Ovary (tissue), 3 donors: Measurements from ENCODE around the gene S100A14.

ENCODE experiments used
- CTCF ChIP-seq, 3 donors: fragments of 450-650 bp in 2 of 3; fragments of 200-600 bp in 1 of 3; IDR thresholded peaks; one replicate each; pipeline versions ENCODE4 v1.5.1 to v1.8.0; 2016 to 2022; ENCODE audit warnings: antibody characterized with exemption in 3 of 3, mild to moderate bottlenecking in 1 of 3
- EP300 ChIP-seq: sonication (generic); formaldehyde crosslinking; IDR thresholded peaks from one replicate; pipeline ENCODE4 v1.6.1; 2017; ENCODE audit warnings: antibody characterized with exemption
- POLR2A ChIP-seq: fragments of 450-650 bp; IDR thresholded peaks from one replicate; pipeline ENCODE4 v1.6.1; 2017; ENCODE audit warnings: antibody characterized with exemption, mild to moderate bottlenecking, moderate library complexity
- donor health status: DM: no; HTN: no; CAD: no.

- TF ChIP-seq EP300, result no peak
- no peak for TF ChIP-seq CTCF (IDR thresholded peaks at IDR 0.05)
- TF ChIP-seq POLR2A, result no peak
These were observed 48.3 kb downstream of the S100A14 start for GRCh38 chr1:153567621-153568366.
